ENCODE results near the gene ZNF853.
"Not testable (repeated sequence)": the region's sequence is repeated elsewhere in the genome, so short reads cannot be mapped to it uniquely, and the experiment has no call there.

ZNF853 gene

DNA sequence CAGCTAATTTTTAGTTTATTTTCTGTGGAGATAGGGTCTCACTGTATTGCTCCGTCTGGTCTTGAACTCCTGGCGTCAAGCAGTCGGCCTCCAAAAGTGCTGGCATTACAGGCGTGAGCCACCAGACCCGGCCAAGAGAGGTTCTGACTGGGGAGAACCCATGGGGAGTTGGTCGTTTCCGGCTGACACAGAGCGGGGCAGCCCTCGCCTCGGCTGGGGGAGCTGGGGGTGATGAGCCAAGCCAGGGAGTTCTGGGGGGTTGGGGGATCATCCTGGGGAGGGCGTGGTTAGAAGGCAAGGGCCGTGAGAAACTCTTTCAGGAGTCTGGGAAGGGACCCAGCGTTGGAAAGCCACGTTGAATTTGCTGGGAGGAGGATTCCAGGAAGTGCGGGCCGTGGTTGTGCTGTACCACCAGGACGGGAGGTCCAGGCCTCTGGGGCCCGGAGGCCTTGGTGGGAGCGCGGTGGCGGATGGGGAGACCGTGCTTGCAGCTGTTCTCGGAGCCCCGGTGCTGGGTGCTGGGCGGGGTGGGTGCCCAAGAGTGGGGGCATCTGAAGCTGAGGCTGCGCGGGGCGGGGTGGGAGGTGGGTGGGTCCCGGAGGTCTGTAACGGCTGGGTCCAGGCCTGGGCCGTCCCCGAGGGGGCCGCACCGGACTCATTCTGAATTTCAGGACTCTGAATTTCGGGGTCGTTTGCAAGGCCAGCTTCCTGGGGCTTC is 8.4 kb upstream of the ZNF853 start:
- no peak for DNase-seq (ENCODE audit: low read depth in 2 of 2)

DNA sequence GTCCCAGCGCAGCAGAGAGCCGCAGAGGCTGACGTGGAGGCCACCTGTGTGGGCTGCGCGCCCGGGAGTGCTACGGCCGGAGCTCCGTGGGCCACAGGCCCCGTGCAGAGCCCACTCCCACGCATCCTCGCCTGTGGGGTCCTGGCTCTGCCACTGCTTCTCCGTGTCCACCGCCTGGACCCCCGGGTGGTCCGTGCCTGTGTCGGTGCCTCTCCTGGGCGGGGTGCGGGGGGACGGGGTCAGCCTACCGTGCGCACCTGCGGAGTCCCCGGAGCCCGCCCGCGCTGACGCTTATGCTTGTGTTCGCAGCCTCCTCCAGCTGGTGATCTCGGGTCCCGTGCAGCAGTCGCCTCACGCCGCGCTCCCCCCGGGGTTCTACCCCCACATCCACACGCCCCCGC is 7.8 kb upstream of the ZNF853 start:
- DNase-seq (ENCODE audit: low read depth in 2 of 2) = no peak

DNA sequence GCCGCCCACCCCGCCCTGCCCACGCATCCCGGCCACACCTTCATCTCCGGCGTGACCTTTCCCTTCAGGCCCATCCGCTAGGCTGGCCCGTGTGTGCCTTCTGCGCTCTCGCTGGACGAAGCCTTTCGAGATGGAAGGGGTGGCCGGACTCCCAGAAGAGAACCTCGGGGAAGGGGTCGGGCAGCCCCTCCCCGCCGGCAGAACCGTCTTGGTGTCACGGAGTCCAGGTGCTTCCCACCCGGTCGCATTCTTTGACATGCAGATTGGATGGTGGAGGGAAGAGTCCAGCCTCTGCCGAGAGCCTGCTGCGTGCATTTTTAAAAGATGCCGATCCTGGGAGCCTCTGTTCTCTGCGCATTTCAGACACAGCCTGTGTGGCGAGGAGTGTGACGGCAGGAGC is 7.3 kb upstream of the ZNF853 start:
- no peak for DNase-seq (ENCODE audit: low read depth in 2 of 2)

GRCh38 chr7:6608794-6609193 is 6.6 kb upstream of the ZNF853 start:
- DNase-seq (ENCODE audit: low read depth in 2 of 2) = no peak

DNA sequence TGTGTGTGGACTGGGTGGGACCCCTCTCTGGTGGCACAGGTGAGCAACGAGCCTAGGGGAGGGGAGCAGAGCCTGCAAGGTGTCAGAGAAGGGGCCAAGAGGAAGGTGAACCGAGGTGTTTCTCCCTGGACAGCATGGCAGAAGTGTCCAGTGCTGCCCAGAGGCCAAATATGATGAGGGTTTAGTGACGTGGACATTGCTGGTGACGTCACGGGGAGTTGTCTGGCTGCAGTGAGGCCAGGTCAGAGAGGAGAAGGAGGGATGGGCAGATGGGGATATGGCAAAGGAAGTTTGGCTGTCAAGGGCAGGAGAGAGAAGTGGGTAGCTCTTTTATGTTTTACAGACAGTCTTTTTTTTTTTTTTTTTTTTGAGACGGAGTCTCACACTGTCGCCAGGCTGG is 2.6 kb upstream of the ZNF853 start:
- no peak for DNase-seq (ENCODE audit: low read depth in 2 of 2)

DNA sequence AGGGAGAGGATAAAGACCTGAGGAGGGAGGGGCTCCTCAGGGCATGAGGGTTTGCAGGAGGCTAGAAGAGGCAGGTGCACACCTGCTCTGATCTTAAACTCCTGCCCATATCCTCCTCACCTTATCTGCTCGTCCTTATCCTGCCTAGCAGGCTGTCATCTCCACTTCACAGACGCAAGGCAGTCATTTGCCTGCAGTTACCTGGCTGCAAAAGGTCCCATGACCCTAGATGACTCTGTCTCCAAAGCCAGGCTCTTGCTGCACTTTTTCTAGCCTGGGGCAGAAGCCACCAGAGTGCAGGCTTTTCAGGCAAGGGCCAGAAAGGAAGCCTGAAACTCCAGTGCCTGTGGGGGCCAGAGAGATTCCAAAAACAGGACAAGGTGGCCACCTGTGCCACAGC is 1.7 kb upstream of the ZNF853 start:
- DNase-seq (ENCODE audit: low read depth in 2 of 2) = no peak

- DNase-seq (ENCODE audit: low read depth in 2 of 2) = no peak
Measured at GRCh38 chr7:6615723-6616555, 529 bp downstream of the ZNF853 start.

- DNase-seq (ENCODE audit: low read depth in 2 of 2) = no peak
Measured at GRCh38 chr7:6616854-6617643, 1.6 kb downstream of the ZNF853 start.

GRCh38 chr7:6618621-6619020 is 3.2 kb downstream of the ZNF853 start:
- no peak for DNase-seq (ENCODE audit: low read depth in 2 of 2)

DNA sequence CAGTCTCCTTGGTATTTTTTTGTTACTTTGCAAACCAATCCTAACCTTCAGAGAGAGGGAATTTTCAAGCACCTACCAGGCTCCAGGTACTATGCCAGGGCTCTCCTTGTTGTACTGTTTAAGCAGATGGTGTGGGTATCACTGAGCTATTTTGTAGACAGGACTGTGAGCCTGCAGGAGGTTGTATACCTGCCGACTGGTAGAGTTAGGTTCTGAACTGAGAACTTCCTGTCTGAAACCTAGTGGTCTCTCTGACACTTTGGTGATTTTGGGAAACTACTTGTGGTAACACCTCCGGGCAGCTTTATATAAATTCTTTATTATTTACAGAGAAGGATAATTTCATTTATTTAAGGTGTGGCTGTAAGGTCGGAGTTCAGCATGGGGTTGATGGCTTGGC is 4.6 kb downstream of the ZNF853 start:
- DNase-seq (ENCODE audit: low read depth in 2 of 2) = no peak

GRCh38 chr7:6621195-6622133 is 6.1 kb downstream of the ZNF853 start:
- no peak for DNase-seq (ENCODE audit: low read depth in 2 of 2)

DNA sequence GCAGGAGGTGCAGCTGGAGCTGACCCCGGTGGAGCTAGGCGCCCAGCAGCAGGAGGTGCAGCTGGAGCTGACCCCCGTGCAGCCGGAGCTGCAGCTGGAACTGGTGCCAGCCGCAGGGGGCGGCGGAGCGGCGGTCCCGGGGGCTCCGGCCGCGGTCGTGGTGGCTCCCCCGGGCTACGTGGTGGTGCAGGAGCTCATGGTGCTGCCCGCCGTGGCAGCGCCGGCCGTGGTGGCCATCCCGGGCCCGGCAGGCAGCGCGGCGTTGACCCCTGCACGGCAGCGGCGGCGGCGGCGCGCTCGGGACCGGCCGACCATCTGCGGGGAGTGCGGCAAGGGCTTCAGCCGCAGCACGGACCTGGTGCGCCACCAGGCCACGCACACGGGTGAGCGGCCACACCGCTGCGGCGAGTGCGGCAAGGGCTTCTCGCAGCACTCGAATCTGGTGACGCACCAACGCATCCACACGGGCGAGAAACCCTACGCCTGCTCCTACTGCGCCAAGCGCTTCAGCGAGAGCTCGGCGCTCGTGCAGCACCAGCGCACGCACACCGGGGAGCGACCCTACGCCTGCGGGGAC is 6.8 kb downstream of the ZNF853 start:
- DNase-seq (ENCODE audit: low read depth in 2 of 2) = no peak

DNA sequence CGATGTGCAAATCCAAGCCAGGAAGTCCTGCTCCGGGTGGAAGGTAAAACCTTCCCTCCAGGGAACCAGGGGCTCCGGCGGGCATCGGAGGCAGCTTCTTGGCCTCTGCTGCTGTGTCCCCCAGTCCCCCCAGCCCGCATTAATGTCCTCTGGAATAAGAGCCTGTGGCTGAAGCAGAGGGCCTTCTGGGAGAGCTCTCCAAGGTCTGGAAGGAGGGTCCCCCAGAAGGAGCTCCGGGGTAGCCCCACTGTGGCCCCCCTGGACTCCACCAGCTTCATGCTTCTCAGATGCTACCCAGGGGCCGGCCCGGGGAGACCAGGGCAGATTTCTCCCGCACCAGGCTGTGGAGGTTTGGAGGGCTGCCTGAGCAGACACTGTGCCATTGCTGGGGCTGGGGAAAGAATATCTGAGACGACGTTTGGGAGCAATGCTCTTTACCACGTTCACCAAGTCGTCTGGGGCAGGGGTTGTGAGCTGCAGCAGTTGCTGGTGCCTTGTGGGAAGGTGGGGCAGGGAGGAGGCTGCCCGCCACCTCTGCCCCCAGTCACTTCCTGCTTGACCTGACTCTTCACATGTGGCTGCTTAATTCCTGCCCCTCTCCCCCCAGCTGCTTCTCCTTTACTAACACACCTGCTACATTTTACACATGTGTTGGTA is 8.3 kb downstream of the ZNF853 start:
- DNase-seq (ENCODE audit: low read depth in 2 of 2) = no peak

GRCh38 chr7:6624246-6624611 is 8.8 kb downstream of the ZNF853 start:
- no peak for DNase-seq (ENCODE audit: low read depth in 2 of 2)

DNA sequence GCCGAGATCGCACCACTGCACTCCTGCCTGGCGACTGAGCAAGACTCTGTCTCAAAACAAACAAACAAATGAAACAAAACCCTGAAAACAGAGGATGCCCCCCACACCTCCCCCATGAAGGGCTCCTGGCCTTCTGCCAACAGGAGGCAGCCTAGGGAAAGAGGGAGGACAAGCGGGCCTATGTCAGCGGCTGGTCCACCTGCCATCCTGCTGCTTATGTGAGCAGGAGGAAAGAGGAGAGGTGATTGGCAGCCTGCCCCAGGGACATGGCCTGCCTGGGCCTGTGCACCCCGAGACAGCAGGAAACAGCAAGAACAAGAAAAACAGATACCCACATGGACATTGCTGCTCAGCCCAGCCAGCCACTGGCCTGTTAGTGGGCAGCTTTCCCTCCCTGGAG is 12.6 kb downstream of the ZNF853 start:
- DNase-seq (ENCODE audit: low read depth in 2 of 2) = no peak

DNA sequence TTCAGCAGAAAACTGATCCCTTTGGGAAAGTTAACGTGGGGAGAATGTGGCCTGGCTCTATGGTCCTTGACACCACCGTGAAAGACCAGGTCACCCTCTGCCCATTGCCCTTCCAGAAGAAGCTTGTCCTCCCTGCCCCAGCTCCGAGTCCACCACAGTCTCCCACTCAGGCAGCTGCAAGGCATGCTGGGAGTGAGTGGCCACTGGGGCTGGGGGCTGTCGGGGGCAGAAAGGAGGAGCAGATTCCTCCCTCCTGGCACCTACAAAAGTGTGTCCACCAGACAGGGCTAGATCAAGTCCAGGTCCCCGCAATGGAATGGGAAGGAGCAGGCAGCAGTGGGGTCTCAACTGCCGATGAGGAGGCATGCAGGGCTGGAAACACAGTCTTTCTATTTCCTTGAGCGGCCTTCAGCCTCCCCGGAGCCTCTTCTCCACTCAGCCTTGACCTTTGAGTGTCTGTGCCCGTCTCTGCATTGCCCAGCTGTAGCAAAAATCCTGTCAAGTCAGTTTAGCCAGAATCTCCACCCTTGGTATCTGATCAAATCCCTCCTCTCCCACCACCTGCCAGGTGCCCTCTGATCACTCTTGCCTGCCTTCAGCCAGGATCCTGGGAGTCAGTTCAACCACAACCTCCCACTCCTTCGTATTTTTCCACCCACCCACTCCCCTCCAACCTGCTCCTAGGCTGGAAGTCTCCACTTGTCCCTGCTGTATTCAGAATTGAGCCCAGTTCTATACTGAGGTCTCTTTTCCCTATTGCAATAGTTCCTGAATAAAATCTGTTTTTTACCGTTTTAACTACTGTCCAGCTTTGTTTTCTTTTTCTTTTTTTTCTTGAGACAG is 14.8 kb downstream of the ZNF853 start:
- no peak for DNase-seq (ENCODE audit: low read depth in 2 of 2)

DNA sequence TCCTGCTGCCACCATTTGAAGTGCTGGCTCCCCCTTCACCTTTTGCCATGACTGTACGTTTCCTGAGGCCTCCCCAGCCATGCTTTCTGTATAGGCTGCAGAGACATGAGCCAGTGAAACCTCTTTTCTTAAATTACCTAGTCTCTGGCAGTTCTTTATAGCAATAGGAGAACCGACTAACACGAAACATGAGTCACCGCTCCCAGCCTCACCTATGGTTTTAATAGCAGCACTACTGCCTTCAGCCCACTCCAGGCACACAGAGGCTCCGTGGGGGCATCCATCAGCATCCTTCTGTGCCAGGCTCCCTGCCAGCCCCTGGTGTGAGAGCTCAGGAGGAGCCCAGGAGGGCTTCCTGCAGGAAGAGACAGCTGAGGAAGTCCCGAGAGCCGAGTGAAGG is 16.2 kb downstream of the ZNF853 start:
- no peak for DNase-seq (ENCODE audit: low read depth in 2 of 2)

- DNase-seq (ENCODE audit: low read depth in 2 of 2) = no peak
Measured at GRCh38 chr7:6634021-6634420, 18.6 kb downstream of the ZNF853 start.

DNA sequence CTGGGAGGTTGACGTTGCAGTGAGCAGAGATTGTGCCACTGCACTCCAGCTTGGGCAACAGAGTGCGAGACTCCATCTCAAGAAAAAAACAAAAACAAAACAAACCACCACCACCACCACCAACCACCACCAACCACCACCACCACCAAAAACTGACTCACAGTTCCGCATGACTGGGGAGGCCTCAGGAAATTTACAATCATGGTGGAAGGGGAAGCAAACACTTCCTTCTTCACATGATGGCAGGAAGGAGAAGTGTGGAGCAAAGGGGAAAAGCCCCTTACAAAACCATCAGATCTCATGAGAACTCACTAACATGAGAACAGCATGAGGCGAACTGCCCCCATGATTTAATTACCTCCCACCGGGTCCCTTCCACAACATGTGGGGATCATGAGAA is 19.6 kb downstream of the ZNF853 start:
- DNase-seq (ENCODE audit: low read depth in 2 of 2) = not testable (repeated sequence)

Measured in fibroblast of skin of left quadriceps (primary cell).